Hepatocyte (in vitro differentiated cells): Measurements from ENCODE around the gene SLC25A29.

Experiments used
- EZH2phosphoT487 ChIP-seq: fragments of 200-600 bp; sonication (generic); IDR thresholded peaks from one replicate; pipeline ENCODE4 v1.6.1; 2018; ENCODE audit warnings: antibody characterized with exemption, mild to moderate bottlenecking, low read depth, moderate library complexity; ENCODE audit not compliant: unreplicated experiment, severe bottlenecking
- TF ChIP-seq, protein P1 (sequence below): fragments of 200-600 bp; sonication (generic); IDR thresholded peaks from 2 replicates; pipeline ENCODE4 v1.5.1; 2016; ENCODE audit warnings: antibody characterized with exemption, mild to moderate bottlenecking; ENCODE audit not compliant: poor library complexity

- TF ChIP-seq, protein P1, sequence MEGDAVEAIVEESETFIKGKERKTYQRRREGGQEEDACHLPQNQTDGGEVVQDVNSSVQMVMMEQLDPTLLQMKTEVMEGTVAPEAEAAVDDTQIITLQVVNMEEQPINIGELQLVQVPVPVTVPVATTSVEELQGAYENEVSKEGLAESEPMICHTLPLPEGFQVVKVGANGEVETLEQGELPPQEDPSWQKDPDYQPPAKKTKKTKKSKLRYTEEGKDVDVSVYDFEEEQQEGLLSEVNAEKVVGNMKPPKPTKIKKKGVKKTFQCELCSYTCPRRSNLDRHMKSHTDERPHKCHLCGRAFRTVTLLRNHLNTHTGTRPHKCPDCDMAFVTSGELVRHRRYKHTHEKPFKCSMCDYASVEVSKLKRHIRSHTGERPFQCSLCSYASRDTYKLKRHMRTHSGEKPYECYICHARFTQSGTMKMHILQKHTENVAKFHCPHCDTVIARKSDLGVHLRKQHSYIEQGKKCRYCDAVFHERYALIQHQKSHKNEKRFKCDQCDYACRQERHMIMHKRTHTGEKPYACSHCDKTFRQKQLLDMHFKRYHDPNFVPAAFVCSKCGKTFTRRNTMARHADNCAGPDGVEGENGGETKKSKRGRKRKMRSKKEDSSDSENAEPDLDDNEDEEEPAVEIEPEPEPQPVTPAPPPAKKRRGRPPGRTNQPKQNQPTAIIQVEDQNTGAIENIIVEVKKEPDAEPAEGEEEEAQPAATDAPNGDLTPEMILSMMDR: no peak
- TF ChIP-seq EZH2phosphoT487: no peak
Measured at GRCh38 chr14:100294213-100294962, 11.9 kb downstream of the SLC25A29 start.
